ENCODE data around the gene EIF4G3.

EIF4G3 gene

DNA sequence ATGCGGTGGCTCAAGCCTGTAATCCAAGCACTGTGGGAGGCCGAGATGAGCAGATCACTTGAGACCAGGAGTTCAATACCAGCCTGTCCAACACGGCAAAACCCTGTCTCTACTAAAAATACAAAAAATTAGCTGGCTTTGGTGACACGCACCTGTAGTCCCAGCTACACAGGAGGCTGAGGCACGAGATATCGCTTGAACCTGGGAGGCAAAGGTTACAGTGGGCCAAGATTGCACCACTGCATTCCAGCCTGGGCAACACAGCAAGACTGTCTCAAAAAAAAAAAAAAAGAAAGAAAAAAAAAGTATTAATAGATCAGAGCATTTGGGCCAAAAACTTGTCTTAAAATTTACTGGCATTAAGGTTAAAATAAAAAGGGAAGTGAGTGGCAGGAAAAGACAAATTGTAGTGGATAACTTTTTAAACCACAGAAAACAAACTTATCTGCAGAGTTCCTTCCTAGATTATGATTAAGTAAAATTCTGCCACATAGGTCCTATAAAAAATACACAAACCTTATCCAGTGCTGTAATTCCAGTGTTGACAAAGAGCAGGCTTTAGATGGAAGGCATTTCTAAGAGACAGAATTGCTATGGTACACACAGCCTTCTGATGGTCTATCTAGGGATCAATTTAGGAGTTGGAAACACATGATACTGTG lies 53.3 kb downstream of the EIF4G3 start:
- no peaks in the 10 kb centered on the region for H3K9me3 ChIP-seq (ENCODE audit: control insufficient read depth, low read length)
- DNase-seq (ENCODE audit: low read depth) = no peak
- H3K4me3 ChIP-seq (ENCODE audit: low read length) = no peak overlapping the region
- H3K36me3 ChIP-seq (ENCODE audit: control insufficient read depth, insufficient read depth, low read length, severe bottlenecking) = peaks cover 20% of the 10 kb centered on the region
- H3K27me3 ChIP-seq (replicated peaks; ENCODE audit: control insufficient read depth, insufficient read depth, low read length) = no peaks in the 10 kb centered on the region
- H3K9ac ChIP-seq (ENCODE audit: low read length) = no peak overlapping the region
- peaks cover 18% of the 10 kb centered on the region for H3K4me1 ChIP-seq (ENCODE audit: control insufficient read depth, insufficient read depth, low read length)

- Histone ChIP-seq H3K36me3 (ENCODE audit: control insufficient read depth, insufficient read depth, low read length, severe bottlenecking) (peaks cover 20% of the 10 kb centered on the region), H3K27me3 (replicated peaks; ENCODE audit: control insufficient read depth, insufficient read depth, low read length) (no peaks in the 10 kb centered on the region), H3K4me3 (ENCODE audit: low read length) (no peak overlapping the region), H3K4me1 (ENCODE audit: control insufficient read depth, insufficient read depth, low read length) (peaks cover 27% of the 10 kb centered on the region), H3K9ac (ENCODE audit: low read length) (no peak overlapping the region), H3K9me3 (ENCODE audit: control insufficient read depth, low read length) (no peaks in the 10 kb centered on the region)
- no peak for DNase-seq (ENCODE audit: low read depth)
These were observed 54.8 kb downstream of the EIF4G3 start for GRCh38 chr1:21121764-21122471.

- Histone ChIP-seq H3K9me3 (ENCODE audit: control insufficient read depth, low read length) (no peaks in the 10 kb centered on the region), H3K27me3 (replicated peaks; ENCODE audit: control insufficient read depth, insufficient read depth, low read length) (no peaks in the 10 kb centered on the region), H3K4me1 (ENCODE audit: control insufficient read depth, insufficient read depth, low read length) (peaks cover 28% of the 10 kb centered on the region), H3K4me3 (ENCODE audit: low read length) (no peak overlapping the region), H3K36me3 (ENCODE audit: control insufficient read depth, insufficient read depth, low read length, severe bottlenecking) (peaks cover 12% of the 10 kb centered on the region), H3K9ac (ENCODE audit: low read length) (no peak overlapping the region)
- DNase-seq (ENCODE audit: low read depth) = no peak
These were observed 58.5 kb downstream of the EIF4G3 start for GRCh38 chr1:21118167-21118566.

DNA sequence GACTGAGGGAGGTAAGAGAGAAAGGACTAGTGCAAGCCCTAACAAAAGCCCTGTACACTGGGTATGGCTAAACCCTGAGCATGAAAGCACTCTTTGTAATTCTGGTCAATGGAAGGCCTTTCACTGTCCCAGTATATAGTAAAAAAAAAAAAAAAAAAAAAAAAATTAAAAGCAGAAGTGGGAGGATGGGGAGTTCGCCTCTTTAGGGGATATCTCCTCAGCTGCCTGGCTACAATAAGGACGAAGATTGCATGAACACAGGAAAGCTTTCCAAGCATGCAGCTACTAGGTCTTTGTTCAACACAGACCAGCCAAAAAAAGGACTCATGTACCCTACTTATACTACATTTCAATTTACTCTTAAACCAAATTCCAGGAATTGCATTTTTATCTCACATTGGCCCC lies 59.1 kb downstream of the EIF4G3 start:
- no peak for DNase-seq (ENCODE audit: low read depth)
- Histone ChIP-seq H3K4me3 (ENCODE audit: low read length) (no peak overlapping the region), H3K4me1 (ENCODE audit: control insufficient read depth, insufficient read depth, low read length) (peaks cover 33% of the 10 kb centered on the region), H3K9me3 (ENCODE audit: control insufficient read depth, low read length) (no peaks in the 10 kb centered on the region), H3K36me3 (ENCODE audit: control insufficient read depth, insufficient read depth, low read length, severe bottlenecking) (peaks cover 10% of the 10 kb centered on the region), H3K27me3 (replicated peaks; ENCODE audit: control insufficient read depth, insufficient read depth, low read length) (no peaks in the 10 kb centered on the region), H3K9ac (ENCODE audit: low read length) (no peak overlapping the region)

DNA sequence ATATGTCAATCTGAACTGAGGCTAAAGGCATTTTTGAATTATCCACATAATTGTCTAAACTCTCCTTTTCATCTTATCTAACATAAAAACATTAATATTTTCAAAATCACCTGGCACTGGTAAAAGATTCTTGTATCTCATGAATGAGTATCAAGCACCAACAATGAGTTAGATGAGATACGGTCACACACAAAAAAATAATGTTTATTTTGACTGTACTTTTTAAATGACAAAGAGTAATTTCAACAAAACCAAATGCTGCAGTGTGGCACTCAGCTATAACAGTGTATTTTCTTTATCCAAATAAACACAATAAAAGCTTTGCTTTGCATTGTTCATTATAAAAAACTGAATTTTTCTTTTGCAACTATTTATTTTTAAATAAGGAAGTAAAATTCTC lies 59.5 kb downstream of the EIF4G3 start:
- H3K4me1 ChIP-seq (ENCODE audit: control insufficient read depth, insufficient read depth, low read length) = peaks cover 35% of the 10 kb centered on the region
- H3K9ac ChIP-seq (ENCODE audit: low read length) = no peak overlapping the region
- H3K27me3 ChIP-seq (replicated peaks; ENCODE audit: control insufficient read depth, insufficient read depth, low read length) = no peaks in the 10 kb centered on the region
- H3K9me3 ChIP-seq (ENCODE audit: control insufficient read depth, low read length) = no peaks in the 10 kb centered on the region
- DNase-seq (ENCODE audit: low read depth) = no peak
- no peak overlapping the region for H3K4me3 ChIP-seq (ENCODE audit: low read length)
- peaks cover 6% of the 10 kb centered on the region for H3K36me3 ChIP-seq (ENCODE audit: control insufficient read depth, insufficient read depth, low read length, severe bottlenecking)

GRCh38 chr1:21115098-21115760 lies 61.5 kb downstream of the EIF4G3 start:
- Histone ChIP-seq H3K4me3 (ENCODE audit: low read length) (no peak overlapping the region), H3K9ac (ENCODE audit: low read length) (no peak overlapping the region), H3K9me3 (ENCODE audit: control insufficient read depth, low read length) (no peaks in the 10 kb centered on the region), H3K4me1 (ENCODE audit: control insufficient read depth, insufficient read depth, low read length) (peaks cover 46% of the 10 kb centered on the region), H3K36me3 (ENCODE audit: control insufficient read depth, insufficient read depth, low read length, severe bottlenecking) (no peaks in the 10 kb centered on the region), H3K27me3 (replicated peaks; ENCODE audit: control insufficient read depth, insufficient read depth, low read length) (no peaks in the 10 kb centered on the region)
- DNase-seq (ENCODE audit: low read depth) = no peak

DNA sequence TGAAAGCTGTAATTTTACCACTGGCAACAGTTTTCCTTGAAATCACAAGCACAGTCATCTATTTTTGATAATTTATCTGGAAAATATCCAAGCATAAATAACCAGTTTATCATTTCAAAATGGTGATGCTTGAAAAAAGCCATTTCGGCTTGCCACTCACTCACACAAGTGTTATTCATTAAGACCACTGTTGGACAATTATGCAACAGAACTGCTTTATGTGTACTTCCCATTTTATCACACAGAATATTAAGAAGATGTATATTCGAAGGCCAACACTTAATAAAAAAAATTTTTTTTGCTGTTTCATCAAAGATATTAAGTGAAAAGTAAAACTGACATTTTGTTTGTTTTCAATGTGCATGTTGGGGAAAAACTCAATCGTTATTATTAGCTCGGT lies 62.3 kb downstream of the EIF4G3 start:
- Histone ChIP-seq H3K4me1 (ENCODE audit: control insufficient read depth, insufficient read depth, low read length) (peaks cover 46% of the 10 kb centered on the region), H3K4me3 (ENCODE audit: low read length) (no peak overlapping the region), H3K9me3 (ENCODE audit: control insufficient read depth, low read length) (no peaks in the 10 kb centered on the region), H3K9ac (ENCODE audit: low read length) (no peak overlapping the region), H3K27me3 (replicated peaks; ENCODE audit: control insufficient read depth, insufficient read depth, low read length) (no peaks in the 10 kb centered on the region), H3K36me3 (ENCODE audit: control insufficient read depth, insufficient read depth, low read length, severe bottlenecking) (no peaks in the 10 kb centered on the region)
- DNase-seq (ENCODE audit: low read depth) = no peak

DNA sequence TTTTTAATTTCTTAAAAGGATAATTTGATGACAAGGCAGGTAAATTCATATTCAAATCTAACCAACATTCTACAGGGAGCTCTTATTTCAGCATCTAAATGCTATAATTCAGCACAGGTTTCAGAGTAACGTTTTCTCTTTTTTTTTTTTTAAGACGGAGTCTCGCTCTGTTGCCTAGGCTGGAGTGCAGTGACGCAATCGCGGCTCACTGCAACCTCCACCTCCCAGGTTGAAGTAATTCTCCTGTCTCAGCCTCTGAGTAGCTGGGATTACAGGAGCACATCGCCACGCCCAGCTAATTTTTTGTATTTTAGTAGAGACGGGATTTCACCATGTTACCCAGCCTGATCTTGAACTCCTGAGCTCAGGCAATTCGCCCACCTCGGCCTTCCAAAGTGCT lies 66.5 kb downstream of the EIF4G3 start:
- DNase-seq (ENCODE audit: low read depth) = no peak
- Histone ChIP-seq H3K27me3 (replicated peaks; ENCODE audit: control insufficient read depth, insufficient read depth, low read length) (no peaks in the 10 kb centered on the region), H3K4me3 (ENCODE audit: low read length) (no peak overlapping the region), H3K36me3 (ENCODE audit: control insufficient read depth, insufficient read depth, low read length, severe bottlenecking) (peaks cover 7% of the 10 kb centered on the region), H3K4me1 (ENCODE audit: control insufficient read depth, insufficient read depth, low read length) (peaks cover 25% of the 10 kb centered on the region), H3K9ac (ENCODE audit: low read length) (no peak overlapping the region), H3K9me3 (ENCODE audit: control insufficient read depth, low read length) (no peaks in the 10 kb centered on the region)

- H3K9ac ChIP-seq (ENCODE audit: low read length) = no peak overlapping the region
- H3K4me3 ChIP-seq (ENCODE audit: low read length) = no peak overlapping the region
- DNase-seq (ENCODE audit: low read depth) = no peak
- H3K4me1 ChIP-seq (ENCODE audit: control insufficient read depth, insufficient read depth, low read length) = peaks cover 7% of the 10 kb centered on the region
- no peaks in the 10 kb centered on the region for H3K27me3 ChIP-seq (replicated peaks; ENCODE audit: control insufficient read depth, insufficient read depth, low read length)
- peaks cover 23% of the 10 kb centered on the region for H3K36me3 ChIP-seq (ENCODE audit: control insufficient read depth, insufficient read depth, low read length, severe bottlenecking)
- no peaks in the 10 kb centered on the region for H3K9me3 ChIP-seq (ENCODE audit: control insufficient read depth, low read length)
These were observed 70.0 kb downstream of the EIF4G3 start for GRCh38 chr1:21106709-21107108.

- Histone ChIP-seq H3K4me1 (ENCODE audit: control insufficient read depth, insufficient read depth, low read length) (peaks cover 2% of the 10 kb centered on the region), H3K4me3 (ENCODE audit: low read length) (no peak overlapping the region)
- no peak for DNase-seq (ENCODE audit: low read depth)
These were observed 70.5 kb downstream of the EIF4G3 start for GRCh38 chr1:21106238-21106637.

GRCh38 chr1:21105807-21106206 lies 70.9 kb downstream of the EIF4G3 start:
- no peaks in the 10 kb centered on the region for H3K9me3 ChIP-seq (ENCODE audit: control insufficient read depth, low read length)
- H3K9ac ChIP-seq (ENCODE audit: low read length) = no peak overlapping the region
- H3K27me3 ChIP-seq (replicated peaks; ENCODE audit: control insufficient read depth, insufficient read depth, low read length) = no peaks in the 10 kb centered on the region
- H3K36me3 ChIP-seq (ENCODE audit: control insufficient read depth, insufficient read depth, low read length, severe bottlenecking) = peaks cover 23% of the 10 kb centered on the region
- H3K4me3 ChIP-seq (ENCODE audit: low read length) = no peak overlapping the region
- H3K4me1 ChIP-seq (ENCODE audit: control insufficient read depth, insufficient read depth, low read length) = peaks cover 2% of the 10 kb centered on the region
- no peak for DNase-seq (ENCODE audit: low read depth)

More at GRCh38 chr1:21106238-21106637, 70.5 kb downstream of the EIF4G3 start:
- H3K9ac ChIP-seq (ENCODE audit: low read length) = no peak overlapping the region
- H3K9me3 ChIP-seq (ENCODE audit: control insufficient read depth, low read length) = no peaks in the 10 kb centered on the region
- H3K27me3 ChIP-seq (replicated peaks; ENCODE audit: control insufficient read depth, insufficient read depth, low read length) = no peaks in the 10 kb centered on the region
- H3K36me3 ChIP-seq (ENCODE audit: control insufficient read depth, insufficient read depth, low read length, severe bottlenecking) = peaks cover 23% of the 10 kb centered on the region
